NCI-H128 (cell line): ENCODE data around the gene SNX19.

Experiments
- DNase-seq: peaks from one replicate; lab custom pipeline; 2025; ENCODE audit not compliant: unreplicated experiment; lab: John Stamatoyannopoulos, UW

SNX19 gene

DNA sequence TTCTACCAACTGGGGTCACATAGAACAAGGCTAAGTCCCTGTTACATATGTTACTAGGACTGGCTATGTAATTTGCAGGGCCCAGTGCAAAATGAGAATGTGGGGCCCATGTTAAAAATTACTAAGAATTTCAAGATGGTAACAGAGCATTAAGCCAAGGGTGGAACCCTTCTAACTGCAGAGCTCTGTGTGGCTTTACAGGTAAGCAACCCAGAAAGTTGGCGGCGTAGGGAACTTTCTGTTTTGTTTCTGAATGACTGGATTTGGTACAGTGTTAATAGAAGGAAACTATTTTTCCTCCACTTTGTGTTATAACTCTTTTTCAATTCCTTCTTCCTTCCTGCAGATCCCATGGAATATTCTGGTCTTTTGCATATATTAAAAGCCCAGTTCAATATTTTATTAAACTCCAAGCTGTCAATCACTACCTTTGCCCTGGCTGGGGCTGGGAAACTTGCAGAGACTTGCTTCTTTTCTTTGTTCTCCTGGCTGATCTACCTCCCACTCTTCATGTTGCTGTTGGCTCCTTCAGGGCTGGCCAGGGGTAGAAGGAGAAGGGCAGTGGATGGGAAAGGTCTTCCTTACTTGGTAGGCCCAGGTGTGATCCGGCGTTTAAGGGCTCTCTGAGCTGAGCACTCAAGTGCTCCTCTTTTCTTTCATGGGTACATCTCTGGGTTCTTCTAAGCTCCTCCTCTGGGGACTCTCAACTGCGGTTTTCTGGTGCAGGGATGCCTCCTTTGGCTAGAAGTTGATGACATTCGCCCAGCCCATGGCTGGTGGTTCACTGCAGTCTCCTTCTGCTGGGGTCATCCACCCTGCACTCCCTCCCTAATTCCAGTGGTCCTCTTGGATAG lies 67.7 kb downstream of the SNX19 start:
- no peak for DNase-seq

DNA sequence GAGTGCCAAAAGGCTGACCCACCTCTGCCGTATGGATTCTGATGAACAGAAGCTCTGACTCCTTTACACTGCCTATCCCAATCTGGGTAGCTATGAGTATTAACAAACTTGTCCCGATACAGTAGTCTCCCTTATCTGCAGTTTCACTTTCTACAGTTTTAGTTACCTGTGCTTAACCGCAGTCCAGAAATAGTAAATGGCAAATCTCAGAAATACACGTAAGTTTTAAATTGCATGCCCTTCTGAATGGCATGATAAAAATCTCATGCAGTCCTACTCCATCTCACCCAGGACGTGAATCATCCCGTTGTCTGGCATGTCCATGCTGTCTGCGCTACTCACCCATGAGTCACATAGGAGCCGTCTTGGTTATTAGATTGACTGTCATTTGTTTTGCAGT lies 68.8 kb downstream of the SNX19 start:
- no peak for DNase-seq

DNA sequence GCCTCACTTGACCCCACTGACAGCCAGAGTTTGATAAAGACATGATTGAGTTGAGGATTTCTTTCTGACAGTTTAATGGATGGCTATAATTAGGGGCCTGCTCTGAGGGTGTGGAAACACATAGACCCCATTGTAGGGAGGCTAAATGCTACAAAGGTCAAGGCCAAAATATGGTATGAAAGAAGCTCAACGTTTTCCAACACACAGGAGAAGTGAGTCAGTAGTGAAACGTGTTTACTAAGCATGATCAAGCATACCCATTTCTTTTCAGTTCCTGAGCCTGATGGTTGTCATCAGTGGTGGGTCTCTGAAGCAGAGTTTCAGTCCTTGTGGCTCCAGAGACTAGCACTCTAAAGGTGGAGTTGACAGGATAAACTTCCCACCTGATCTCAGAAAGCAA lies 69.7 kb downstream of the SNX19 start:
- DNase-seq = no peak

DNA sequence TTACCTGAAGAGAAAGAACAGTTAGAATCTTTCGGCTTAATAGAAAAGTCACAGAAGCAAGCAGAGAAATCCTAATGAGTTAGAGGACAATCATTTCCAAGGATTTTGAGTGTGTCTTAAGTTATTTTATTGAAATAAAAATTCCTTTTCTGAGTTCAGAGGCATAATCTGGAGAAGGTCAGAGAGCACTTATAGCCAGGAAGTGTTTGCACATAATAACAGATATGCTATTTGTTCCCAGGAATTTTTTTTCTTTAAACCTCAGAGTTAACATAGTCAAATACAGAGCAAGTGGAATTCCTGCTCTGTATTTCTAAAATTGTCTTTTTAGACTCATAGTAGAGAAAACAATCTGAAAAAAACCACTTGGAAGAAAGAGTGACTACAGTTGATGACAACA lies 74.3 kb downstream of the SNX19 start:
- no peak for DNase-seq

DNA sequence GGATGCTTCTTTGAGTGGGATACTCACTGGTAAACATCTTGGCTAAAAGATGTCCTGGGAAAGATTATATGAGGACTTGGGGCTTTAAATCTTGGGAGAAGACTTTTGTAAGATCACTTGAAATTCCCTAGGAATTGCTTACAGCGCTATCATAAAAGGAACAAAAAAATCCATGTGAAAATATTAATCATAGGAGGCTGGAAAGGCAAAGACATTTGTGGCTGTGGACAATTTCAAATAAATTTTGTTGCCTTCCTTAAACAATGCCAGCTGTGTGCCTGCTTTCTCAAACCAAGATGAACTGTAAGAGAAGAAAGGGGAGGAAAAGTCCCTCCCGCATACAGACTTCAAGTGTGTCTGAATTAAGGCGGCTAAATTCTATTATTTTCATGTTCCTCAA lies 75.6 kb downstream of the SNX19 start:
- DNase-seq = no peak

DNA sequence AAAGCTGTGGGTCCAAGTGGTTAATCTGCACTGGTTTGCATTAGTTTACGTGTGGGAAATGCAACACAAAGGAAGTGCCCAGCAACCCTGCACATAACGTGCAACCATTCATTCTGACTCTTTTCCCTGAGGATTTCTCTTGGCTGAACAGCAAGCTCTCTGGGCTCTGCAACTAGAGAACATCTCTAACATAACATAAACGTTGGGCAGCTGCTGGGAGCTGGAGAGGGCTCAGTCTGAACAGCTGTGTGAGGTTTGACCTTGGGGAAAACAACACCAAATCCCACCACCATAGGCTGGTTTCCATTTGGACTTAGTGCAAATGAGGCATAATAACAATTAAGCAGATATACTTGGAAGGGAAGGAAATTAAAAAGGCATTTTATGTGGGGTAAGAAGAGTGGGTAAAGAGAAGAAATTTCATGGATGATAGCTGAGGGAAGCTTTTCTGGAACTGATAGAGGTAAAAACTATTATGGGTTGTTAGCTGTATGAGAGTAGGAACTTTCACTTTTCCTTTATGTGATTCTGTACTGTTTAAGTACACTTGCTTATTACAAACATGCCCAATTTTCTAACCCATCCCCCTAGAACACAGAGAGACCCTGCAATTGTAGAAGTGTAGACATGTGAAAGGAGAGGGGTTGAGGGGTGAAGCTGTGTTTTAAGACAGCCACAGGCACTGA lies 76.2 kb downstream of the SNX19 start:
- no peak for DNase-seq

DNA sequence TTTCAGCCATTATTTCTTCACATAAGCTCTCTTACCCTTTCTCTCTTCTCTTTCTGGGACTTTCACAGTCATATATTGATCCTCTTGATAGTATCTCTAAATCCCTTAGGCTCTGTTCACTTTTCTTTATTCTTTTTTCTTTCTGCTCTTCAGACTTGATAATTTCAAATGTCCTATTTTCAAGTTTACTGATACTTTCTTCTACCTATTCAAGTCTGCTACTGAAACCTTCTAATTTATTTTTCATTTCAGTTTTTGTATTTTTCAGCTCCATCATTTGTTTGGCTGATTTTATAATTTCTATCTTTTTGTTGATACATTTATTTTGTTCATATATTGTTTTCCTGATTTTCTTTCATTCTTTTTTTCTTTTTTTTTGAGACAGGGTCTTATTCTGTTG lies 79.1 kb downstream of the SNX19 start:
- DNase-seq = no peak

DNA sequence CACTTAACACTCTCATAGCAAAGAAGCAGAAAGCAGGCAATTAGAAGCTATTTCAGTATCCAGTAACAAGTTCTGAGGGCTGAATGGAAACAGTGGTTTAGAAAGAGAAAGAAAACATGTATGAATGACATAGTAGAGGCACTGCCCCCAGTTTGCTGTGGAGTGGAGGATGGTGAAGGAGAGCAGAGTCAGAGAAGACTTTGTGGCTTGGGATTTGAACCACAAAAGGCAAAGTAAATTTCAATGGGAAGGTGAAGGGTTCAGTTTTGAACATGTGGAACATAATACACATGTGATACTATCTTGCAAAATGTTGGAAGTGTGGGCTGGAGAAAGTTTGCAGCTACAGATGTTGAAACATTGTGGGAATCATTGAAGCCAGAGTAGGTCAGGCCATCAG lies 81.4 kb downstream of the SNX19 start:
- DNase-seq = no peak

DNA sequence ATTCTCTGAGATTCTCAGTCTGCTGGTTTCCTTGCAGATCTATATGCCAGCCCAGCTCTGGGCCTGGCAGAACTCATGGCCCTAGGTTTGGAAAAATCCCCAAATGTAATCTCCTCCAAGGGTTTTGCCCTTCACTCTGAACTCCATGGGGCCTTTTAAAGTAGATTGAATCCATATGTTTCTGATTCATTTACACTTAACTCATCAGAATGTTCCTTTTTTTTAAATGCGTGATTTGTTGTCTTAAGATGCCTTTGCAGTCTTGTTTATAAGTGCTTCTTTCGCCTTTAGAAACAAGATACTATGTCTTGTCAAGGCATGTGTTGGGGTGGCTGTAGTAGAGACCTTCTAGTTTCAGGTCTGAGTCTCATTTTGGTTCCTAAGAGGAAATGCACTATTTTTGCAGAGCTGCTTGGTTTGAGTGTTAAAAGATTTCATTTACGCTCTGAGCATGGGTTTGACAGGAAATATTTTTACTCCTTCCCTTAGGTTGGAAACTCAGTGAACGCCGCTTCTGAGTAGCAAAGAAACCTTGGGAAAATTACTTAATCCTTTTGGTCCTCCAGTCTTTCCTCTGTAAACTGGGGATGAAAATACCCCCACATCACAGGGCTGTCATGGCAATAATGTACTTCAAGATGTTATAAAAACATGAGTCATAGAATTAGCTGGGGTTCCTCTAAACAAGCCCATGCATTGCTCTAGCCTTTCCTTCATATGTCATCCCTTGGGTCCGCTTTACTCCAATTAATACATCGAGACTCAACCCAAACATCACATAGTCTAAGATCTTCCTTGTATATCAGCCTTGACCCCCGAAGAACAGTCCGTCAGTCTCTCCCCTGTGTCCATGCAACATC lies 83.5 kb downstream of the SNX19 start:
- DNase-seq = no peak

DNA sequence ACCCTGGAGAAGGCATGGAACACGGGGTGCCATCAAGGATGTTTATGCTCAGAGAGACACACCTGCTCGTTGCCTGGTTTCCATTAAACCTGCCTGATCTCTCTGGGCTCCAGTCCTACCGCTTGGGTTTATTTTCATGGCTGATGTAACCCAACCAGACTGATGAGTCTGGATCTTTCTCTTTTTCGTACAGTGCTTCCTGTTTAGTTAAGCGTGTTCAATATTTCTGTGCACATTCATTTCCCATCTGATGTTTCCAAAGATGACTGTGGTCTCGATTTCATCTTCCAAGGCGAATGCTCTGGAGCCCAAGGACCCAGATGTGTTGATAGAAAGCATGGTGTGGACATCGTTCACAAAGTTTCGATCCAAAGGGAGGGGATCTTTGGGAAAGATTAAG lies 84.3 kb downstream of the SNX19 start:
- no peak for DNase-seq

DNA sequence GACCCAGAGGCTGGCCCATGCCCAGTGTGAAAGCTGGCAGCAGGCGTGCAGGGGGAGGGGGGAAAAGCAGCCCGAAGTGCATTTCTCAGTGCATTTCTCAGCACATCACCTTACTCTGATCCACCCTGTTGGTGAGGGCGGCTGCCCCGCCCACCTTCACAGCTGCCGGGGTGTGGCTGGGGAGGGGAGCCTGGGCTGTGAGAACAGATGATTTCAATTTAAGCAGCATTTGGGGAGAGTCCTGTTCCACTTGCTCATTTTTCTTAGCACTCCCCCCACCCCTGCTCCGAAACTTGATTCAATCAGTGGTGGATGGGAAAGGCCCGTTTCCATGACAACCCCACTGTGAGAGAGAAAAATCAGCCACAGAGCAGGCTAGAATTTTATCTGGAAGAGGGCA lies 84.8 kb downstream of the SNX19 start:
- no peak for DNase-seq

DNA sequence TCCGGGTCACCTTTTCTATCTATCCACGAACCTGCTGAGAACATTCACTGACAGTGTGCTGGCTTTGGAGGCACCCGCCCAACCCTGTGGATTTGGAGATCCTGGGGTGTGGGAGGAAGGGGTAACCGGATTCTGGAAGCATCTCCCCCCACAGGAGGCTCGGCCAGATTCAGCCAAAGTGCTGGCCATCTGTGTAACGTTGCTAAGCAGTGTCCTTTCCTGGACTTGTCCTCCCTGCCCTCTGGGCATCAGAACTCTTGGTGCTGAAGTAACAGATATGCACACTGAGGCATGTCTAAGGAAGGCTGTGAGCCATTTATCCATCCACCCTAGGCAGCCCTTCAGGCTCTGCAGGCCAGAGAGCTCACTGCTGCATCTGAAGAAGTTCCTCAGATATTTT lies 85.7 kb downstream of the SNX19 start:
- no peak for DNase-seq

DNA sequence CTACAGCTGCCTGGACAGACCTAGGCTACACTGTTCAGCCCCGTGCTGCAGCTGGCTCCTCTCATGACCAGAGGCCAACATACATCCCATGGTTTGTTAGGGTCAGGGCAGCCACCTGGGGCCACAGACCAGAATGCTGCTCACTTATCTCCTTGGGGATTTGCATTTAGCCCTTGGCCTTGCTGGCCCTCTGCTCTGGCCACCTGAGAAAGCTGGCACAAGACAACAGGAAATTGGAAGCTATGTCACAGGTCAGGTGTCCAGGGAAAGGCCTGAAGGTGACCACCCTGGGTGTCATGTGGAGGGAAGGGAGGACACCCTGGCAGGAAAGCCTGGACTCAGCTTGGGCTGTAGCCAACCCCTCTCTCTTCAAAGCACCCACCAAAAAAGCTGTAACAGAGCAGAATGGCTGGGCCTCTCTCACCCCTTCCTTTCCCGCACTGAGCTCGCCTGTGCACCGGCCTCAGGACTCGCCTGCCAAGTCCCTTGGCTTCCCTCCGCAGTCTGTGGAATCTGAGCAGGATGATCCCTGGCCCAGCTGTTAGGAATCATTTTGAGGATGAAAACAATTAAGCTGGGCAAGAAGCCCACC lies 86.3 kb downstream of the SNX19 start:
- no peak for DNase-seq

DNA sequence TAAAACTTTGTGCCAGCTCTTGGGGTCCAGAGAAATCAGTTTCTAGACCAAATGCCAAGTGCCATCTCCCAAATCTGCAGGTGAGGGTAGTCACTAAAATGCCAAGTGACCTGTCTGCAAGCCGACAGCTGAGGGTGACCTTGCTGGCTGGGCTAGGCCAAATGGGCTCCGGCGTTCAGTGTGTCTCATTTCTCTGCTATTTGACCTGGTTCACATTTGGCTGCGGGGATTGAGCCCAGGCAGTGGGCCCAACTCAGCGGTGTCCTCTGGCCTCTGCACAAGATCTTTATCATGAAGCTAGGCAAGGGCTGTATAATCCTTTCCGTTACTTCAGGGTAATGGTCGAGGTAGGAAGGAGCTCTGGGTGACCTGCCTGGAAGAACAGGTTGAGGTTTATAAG lies 87.5 kb downstream of the SNX19 start:
- DNase-seq = no peak

DNA sequence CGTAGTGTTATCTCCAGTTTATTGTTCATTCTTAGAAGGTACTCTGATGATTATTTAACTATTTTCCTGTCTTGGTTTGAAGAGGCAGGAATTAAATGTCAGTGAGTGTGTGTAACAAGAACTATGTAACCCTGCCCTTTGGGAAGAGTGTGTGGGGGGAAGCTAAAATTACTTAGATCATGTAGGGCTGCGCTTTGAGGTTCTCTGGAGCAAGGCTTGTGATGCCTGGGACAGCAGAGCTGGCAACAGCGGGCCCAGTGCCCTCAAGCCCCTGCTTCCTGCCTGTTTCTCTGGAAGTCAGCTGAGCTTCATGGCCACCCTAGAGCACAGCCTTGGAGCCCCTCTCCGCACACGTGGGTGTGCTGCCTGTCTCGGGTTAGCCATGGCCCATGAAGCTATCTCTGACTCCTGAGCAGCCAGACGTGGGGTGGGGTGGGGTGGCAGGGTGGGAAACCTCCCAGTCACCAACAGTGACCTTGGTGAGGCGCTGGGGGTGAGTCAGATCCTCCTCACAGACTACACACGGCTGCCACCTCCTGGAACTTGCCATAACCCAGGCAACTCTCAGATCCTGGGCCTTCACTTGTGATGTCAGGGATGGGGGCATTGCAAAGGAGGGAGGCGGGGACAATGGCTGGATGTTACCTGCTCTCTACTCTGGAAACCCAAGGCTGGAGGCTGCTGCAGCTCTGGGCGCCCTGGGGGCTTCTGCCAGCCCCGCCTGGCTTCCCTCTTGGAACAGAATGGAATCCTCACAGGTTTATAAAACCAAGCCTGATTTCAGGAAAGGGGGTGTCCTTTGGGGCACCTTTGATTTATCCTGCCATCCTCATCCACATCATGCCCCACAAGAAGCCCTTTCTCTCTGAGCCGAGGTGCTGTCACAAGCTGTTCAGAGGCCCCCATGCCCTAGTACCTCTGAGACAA lies 88.6 kb downstream of the SNX19 start:
- DNase-seq = no peak

DNA sequence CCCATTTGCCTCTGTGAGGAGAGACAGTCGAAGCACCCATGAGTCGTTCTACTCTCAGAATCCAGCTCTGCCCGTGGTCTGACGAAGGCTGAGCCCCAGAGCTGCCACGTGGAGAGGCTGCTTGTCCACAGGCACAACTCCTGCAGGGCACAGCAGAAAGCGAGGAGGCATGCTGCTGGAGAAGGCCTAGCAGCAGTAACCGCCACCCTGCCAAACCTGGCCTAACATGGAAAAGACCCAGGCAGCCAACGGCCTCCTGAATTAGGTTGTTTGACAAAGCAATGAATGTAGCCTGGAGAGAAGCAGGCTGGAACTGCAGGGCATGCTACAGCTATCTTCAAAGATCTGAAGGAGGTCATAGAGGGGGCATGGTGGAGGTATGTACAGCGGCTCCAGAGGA lies 89.7 kb downstream of the SNX19 start:
- no peak for DNase-seq

DNA sequence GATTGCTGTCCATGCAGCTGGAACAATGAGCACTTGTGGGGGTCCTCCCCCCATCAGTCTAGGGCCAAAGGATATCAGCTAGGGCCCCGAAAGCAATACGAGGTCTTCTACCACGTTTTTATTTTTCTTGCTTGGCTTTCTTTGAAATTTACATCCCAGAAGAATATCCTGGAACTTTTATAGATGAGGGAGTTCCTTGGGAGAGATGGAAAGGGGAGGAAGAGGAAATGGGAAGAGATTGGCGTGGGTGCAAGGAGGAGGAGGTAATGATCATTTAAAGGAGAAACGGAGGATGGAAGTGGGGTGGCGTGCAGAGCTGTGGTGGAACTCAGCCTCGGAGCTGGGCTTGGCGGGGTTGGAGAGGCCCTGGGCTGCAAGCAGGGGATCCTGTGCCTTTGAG lies 90.3 kb downstream of the SNX19 start:
- DNase-seq = no peak

DNA sequence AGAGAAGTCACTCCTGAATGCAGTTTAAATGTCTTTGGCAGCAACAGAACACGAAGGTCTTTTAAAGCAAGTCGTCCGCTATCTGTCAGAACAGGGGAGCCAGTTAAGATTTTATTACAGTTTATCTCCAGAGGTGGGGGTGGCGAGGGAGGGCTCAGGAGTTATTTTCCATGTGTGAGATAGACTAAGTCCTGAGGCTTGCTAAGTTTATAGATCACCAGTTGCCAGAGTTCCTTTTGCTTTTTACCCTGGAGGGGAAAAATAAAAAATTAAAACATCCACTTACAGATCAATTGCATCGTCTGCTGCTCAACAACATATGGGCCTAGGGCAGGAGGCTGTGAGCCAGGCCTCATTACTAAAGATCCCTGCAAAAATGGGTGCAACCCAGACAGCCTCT lies 90.7 kb downstream of the SNX19 start:
- no peak for DNase-seq
